ENCODE results near the gene SERTAD1. TPM values are rescaled to one million over a fixed set of nuclear protein-coding genes. Genes with fewer than 3 reads are reported as not detected.

Gene SERTAD1
- total and polyA plus RNA-seq, 2 of the 4 experiments (the other 2 are of a cell fraction) = 21.1 to 27.4 TPM

GRCh38 chr19:40466219-40466984 is 40.6 kb upstream of the SERTAD1 start:
- Histone ChIP-seq H3K36me3 (ENCODE audit: control insufficient read depth, insufficient read depth, low read length) (no peaks in the 10 kb centered on the region), H3K18ac (ENCODE audit: low read depth, low read length) (0 out of 2 replicates have a peak overlapping the region, but pooled peaks have one; percentile 10), H3K4ac (ENCODE audit: low read depth, low read length) (peak overlapping the region; percentile 1; the same call in 1 of the 2 replicates), H2BK5ac (ENCODE audit: low read depth, low read length, poor library complexity, severe bottlenecking) (no peak overlapping the region), H4K91ac (ENCODE audit: insufficient read depth, low read depth, low read length) (no peak overlapping the region), H3K4me2 (ENCODE audit: low read depth, low read length) (peak overlapping the region; percentile 92), H3K9me3 (ENCODE audit: control insufficient read depth, insufficient read depth, low read length) (no peaks in the 10 kb centered on the region), H3K4me3 (ENCODE audit: insufficient read depth, low read depth, low read length) (peak overlapping the region; percentile 39), H4K5ac (ENCODE audit: low read depth, low read length) (no peak overlapping the region), H2AFZ (replicated peaks; ENCODE audit: low read length, poor library complexity) (peak overlapping the region; percentile 99), H2AK5ac (ENCODE audit: low read depth, low read length) (peak overlapping the region; percentile 72), H4K8ac (ENCODE audit: low read depth in 2 of 2, low read length in 2 of 2) (peak overlapping the region in 1 of 2 experiments; percentile 53; a peak in 1 of 4 replicates), H3K14ac (replicated peaks; ENCODE audit: low read depth, low read length) (no peak overlapping the region), H3K23ac (ENCODE audit: low read depth, low read length) (0 out of 2 replicates have a peak overlapping the region, but pooled peaks have one; percentile 14), H2BK20ac (ENCODE audit: low read depth, low read length) (no peak overlapping the region), H4K20me1 (ENCODE audit: insufficient read depth, low read length) (peaks cover 9% of the 10 kb centered on the region; the same call in 1 of the 2 replicates), H2AK9ac (replicated peaks; ENCODE audit: low read depth, low read length, poor library complexity) (peak overlapping the region; percentile 1), H3K79me1 (ENCODE audit: low read depth in 1 of 2, low read length in 2 of 2) (peaks cover 0 to 25% of the 10 kb centered on the region in 2 experiments; a peak in 2 of 4 replicates), H3K27me3 (ENCODE audit: control insufficient read depth, insufficient read depth, low read length) (peaks cover 11% of the 10 kb centered on the region; the same call in 1 of the 2 replicates), H3K9me1 (ENCODE audit: insufficient read depth, low read length) (peaks cover 11% of the 10 kb centered on the region), H3K4me1 (ENCODE audit: control insufficient read depth, insufficient read depth, low read length) (peaks cover 16% of the 10 kb centered on the region), H2BK120ac (ENCODE audit: low read depth, low read length) (no peak overlapping the region), H3K9ac (ENCODE audit: low read depth, low read length) (no peak overlapping the region), H3K27ac (ENCODE audit: insufficient read depth, low read length) (no peak overlapping the region), H3K56ac (ENCODE audit: extremely low read depth, insufficient read depth, low read length) (no peak overlapping the region), H2BK15ac (ENCODE audit: low read depth, low read length) (no peak overlapping the region)
- DNase-seq (no peak), ATAC-seq (ENCODE audit: low read depth) (no peak)
- POLR2A ChIA-PET (ENCODE audit: unreplicated experiment) = no interaction called here
- in situ Hi-C loops (cut with MboI; ENCODE audit: low sequenced_read_pairs) = no loop called here
- dilution Hi-C loops (cut with HindIII; ENCODE audit: low sequenced_read_pairs, unreplicated experiment) = no loop called here
- intact Hi-C loops (cut with micrococcal nuclease) = loop anchor here (10.0 kb wide), 1 partner anchor 58 kb away; no protein-coding TSS in a partner anchor
- CTCF ChIA-PET = interaction anchor here (1.1 to 2.8 kb wide), 3 partner anchors 42 to 55 kb away, joined by 3 to 10 read pairs (median 4); no protein-coding TSS in a partner anchor
- BruUV-seq (replicated peaks) = no TSS peak
- TF ChIP-seq BHLHE40 (IDR thresholded peaks at IDR 0.05; ENCODE audit: low read depth, low read length) = peak; percentile 61
- no peak for TF ChIP-seq USF2 (IDR thresholded peaks at IDR 0.05; ENCODE audit: low read depth, low read length)
- TF ChIP-seq RCOR1 (IDR thresholded peaks at IDR 0.05; ENCODE audit: insufficient replicate concordance, low read length) = no peak
- WGBS, 2 experiments (ENCODE audit: extremely low coverage in 2 of 2, insufficient read length in 1 of 2) = 17% methylated on average over 32 of the region's 48 CpGs; no CpG with 5 or more reads in 1 of the 2 experiments

All from IMR-90 (cell line).